Left hindlimb (tissue), 1 donor: ENCODE results near the gene CENPP.
A peak's percentile ranks its signal among the peaks of the same experiment; 100 is the strongest.

Experiments used
- DNase-seq: peaks from one replicate; pipeline ENCODE4 v3.0.0-alpha.2; 2018

CENPP gene

DNA sequence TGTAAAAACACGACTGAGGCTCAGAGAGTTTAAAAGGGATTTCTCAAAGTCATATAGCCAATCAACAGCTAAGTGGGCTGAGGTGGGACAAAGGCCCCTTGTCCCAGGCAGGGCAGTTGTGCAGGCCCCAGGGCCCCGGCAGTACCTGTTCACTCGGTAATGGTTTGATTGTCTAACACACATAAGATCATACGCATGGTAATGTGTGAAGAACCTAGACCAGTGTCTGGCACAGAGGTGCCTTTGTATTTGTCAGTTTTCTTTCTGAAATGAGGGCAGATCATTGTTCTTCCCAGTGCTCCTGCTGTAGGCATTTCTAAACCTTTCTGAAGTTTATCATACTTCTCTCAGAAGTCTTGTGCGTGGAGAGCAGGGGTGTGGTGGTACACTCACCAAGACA lies 277.3 kb downstream of the CENPP start:
- no peak for DNase-seq

DNA sequence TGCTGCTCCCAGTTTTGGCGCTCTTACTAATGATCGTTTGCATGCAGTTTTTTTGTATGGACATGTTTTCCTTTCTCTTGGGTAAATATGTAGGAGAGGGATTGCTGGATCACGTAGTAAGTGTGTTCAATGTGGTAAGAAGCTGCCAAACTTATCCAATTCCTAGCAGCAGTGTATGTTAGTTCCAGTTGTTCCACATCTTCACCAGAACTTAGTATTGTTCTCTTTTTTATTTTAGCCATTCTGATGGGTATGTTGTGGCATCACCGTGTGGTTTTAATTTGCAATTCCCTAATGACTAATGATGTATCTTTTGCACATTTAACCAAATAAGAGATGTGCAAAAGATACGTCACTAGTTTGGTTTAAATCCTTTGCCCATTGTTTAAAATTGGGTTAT lies 278.2 kb downstream of the CENPP start:
- DNase-seq, result no peak

DNA sequence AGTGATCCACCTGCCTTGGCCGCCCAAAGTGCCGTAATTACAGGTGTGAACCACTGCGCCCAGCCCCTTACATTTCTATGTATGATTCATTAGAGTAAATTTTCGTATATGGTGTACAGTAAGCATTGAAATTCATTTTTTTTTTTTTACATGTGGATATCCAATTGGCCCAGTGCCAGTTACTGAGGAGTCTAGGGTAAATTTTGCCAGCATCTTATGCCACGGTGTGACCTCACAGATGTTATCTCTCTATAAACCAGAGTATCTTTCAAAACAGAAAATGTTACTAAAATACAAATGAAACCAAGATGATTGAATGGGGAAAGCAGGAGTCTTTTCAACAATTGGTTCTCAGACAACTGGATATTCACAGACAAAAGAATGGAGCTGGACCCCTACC lies 279.5 kb downstream of the CENPP start:
- DNase-seq, result no peak

DNA sequence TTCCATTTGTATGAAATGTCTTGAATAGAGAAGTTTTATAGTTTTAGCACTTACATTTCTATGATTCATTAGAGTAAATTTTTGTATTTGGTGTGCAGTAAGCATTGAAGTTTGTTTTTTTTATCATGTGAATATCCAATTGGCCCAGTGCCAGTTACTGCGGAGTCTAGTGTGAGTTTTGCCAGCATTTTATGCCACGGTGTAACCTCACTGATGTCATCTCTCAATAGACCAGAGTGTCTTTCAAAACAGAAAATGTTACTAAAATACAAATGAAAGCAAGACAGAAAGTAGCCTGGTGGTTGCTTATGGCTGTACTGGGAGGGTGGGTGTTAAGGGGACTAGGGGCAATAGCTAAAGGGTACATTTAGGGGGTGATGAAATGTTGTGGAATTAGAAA lies 281.3 kb downstream of the CENPP start:
- no peak for DNase-seq

DNA sequence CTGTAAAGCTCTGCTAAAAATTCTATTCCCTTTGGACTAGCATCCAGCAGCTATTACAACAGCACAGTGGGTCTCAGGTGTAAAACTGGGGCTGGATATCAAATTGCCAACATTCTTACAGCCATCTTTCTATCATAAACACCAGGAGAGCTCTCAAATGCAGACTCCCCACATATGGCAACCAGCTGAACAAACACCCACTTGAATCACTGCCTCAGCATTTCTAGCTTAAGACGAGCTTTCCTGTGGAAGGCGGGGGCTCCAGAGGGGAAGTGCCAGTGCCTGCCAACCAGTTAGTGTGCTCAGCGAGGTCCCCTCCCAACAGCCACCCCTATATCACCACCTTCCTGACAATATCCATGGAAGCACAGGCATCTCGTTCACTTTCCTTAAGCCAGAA lies 282.0 kb downstream of the CENPP start:
- peak; percentile 82 for DNase-seq

DNA sequence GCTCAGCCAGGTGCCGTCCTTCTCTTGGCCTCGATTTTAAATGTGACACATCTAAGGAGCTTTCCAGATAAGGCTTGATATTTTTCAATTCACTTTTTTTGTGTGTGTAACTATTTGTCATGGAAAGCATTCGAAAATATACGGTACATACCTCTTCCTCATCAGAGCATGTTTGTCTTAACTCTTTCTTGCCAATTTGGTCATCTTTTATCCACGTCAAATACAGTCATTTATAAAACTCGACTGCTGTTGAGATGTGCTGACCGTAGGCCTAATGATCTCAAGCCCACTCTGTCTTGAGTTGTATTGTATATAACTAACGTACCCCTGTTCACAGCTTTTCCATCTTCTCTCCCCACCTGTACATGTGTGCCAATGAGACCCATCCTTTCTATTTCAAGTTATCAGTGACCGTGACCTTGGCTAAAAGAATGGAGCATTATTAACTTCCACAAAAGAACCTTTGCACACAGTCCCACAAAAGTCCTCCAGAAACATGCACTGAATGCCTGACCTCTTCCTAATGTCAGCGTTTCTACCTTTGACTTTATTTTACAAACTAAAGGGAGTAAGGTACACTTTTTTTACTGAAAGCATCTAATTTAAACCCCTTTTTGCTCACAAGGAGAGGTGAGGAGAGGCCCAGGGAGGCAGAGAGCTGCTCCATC lies 282.6 kb downstream of the CENPP start:
- no peak for DNase-seq

DNA sequence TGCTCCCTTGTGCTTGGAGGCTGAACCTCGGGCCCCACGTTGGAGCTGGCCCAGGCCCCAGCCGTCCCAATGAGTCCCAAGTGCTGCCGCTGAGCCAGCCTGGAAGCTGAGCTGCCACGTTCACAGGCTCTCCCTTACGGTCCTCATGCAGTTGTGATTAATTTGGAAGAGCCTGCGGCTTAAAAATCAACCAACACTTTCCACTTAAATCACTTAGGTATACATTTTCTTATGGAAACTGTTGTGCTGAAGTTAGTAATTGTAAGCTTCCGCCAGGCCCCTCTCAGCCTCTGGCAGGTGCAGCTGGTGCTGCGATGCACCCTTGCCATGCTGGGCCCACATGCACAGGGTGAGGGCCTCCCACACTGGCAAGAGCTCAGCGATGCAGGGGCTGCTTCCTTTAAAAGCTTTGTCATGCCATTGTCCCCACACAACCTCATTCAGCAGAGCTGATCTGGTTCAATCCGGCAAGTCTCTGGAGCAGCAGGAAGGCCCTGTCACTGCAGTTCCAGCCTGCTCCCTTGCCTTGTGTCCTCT lies 283.2 kb downstream of the CENPP start:
- DNase-seq, result peak; percentile 83

DNA sequence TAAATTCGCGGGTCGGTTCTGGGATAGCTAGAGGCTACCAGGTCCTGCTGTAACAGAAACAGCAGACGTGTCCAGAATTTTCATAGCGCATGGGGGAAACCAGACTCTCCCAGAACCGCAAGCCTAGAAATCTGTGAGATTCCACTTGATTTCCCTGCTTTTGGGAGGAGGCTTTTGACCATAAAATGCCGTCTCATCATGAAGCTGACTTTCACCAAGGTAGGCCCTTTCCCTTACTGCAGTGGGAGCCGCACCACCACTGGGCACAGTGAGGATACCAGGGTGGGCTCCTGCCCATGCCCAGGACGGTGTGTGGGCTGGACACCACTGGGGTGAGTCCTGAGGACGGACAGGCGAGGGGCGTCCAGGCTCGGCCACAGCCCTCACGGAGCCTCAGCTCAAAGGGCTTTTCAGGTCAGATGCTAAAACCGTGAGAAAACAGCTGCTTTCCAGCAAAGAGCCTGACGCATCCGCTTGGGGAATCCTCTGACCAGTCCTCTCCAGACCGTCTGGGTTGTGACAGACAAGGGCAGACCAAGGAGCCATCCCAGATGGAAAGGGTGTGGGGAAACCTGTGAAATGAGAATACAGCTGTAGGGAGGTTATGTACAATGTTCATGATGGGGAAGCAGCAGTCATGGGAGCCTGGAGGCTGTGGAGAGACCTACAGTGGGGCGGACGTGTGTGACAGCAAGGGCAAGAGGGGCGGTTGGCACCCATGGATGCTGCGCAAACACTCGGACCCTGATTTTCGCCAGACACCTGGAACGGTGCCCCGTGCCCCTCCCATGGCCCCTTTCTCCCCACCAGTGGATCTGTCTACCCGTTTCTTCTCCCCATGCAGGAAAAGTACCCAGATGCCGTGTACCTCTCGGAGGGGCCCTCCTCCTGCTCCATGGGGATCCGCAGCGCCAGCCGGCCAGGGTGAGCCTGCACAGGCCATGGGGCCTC lies 285.0 kb downstream of the CENPP start:
- no peak for DNase-seq

DNA sequence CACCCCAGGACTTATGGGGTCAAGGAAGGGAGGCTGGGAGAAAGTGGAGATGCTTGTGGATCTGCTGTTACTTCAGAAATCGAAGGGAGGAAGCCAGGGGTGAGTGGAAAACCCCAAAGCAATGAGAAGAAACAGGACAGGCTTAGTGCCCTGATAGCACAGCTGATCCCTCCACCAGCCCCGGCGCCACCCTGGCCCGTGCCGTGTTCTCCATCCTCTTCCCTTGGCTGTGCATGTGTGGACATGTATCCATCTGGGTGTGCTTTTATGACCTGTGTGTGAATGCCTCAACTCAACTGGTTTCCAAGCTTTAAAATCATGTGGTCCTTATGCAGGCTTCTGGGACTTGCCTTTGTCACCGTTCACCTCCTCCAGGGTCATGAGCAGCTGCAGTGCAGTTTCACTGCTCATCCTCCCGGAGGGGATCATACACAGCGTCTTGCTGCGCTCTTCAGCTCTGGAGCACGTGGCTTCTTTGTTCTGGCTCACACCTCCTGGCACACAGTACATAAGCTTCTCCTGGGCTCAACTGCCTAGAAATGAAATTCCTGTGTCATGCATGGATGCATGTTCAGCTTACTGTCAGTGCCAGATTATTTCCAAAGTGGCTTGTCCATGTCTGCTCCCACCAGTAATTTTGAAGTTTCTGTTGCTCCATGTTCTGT lies 286.0 kb downstream of the CENPP start:
- peak; percentile 72 for DNase-seq

DNA sequence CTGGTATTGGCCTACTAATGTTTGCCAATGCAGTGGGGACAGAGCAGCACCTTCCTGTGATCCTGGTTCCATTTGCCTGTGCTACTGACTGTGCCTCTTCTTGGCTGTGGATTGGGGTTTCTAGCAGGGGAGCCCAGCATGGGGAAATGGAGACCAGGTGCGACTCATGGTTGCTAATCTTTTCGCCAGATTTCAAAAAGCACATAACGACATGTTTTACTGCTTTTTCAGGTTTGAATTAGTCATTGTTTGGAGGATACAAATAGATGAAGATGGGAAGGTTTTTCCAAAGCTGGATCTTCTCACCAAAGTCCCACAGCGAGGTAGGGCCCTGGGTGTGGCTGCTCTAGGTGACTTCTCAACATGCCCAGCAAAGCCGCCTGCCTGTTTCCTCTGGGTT lies 286.5 kb downstream of the CENPP start:
- no peak for DNase-seq

DNA sequence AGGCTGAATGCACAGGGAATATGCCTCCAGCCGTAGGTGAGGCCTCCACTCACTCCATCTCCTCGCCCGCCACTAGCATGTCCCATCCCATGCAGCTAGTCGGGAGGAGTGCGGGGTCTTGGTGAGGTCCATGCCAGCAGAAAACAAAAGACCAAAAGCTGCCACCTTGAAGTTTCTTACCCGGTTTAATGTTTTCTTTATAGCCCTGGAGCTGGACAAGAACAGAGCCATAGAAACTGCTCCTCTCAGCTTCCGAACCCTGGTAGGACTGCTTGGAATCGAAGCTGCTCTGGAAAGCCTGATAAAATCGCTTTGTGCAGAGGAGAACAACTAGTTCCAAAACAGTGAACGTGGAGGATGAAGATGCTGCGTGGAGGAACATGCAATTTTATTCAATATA lies 287.1 kb downstream of the CENPP start:
- DNase-seq, result no peak

DNA sequence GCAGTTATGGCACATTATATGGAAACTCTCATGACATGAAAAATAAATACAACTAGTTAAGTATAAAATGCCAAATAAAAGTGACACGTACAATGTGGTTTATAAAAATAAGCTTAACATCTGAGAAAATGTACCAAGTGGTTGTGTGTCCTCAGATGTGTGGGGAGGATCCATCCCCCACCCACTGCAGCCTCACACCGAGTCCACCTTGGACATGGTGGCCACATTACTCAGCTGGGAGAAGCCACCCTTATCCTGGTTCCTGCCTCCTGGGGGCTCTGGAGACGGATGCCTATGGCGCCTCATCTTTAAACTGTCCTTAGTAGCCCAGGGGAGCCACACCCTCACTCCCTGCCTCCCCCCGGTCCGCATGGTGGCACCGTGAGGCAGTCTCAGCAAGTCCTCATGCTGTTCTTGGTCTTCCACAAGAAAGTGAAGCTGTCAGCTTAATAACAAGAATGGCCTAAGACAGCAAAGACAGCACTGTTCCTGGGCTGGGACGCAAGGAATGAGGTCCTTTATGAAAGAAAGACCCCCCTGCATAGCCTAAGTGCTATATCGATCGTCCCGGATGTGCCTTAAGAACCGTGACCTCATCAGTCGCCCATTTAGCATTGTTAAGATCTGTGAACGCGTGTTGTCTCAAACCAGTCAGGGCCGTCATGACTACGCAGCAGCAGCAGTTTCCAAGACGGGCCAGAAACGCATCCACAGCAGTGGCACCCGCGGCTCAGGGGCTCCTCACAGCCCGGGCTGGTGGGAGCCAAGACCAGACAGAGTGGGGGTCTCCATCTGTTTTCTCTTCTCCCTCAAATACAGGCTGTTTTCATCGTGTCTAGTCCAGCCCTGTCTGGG lies 287.7 kb downstream of the CENPP start:
- no peak for DNase-seq

DNA sequence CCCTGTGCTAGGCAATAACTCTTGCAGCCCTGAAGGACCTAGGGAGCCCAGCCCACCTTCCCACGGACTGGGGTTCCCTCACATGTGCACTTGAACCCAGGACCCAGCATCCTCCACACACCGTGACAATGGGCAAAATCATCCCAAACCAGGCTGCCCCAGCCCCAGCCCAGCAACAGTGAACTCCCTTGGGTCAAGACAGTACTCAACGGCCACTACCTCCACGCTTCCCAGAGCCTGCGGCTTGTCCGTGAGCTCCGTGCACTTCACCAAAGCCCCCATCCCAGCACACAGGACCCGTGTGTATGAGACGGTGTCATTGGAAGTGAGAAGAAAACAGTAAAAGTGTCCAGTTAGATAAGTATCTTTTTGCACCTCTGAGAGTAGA lies 288.4 kb downstream of the CENPP start:
- no peak for DNase-seq

DNA sequence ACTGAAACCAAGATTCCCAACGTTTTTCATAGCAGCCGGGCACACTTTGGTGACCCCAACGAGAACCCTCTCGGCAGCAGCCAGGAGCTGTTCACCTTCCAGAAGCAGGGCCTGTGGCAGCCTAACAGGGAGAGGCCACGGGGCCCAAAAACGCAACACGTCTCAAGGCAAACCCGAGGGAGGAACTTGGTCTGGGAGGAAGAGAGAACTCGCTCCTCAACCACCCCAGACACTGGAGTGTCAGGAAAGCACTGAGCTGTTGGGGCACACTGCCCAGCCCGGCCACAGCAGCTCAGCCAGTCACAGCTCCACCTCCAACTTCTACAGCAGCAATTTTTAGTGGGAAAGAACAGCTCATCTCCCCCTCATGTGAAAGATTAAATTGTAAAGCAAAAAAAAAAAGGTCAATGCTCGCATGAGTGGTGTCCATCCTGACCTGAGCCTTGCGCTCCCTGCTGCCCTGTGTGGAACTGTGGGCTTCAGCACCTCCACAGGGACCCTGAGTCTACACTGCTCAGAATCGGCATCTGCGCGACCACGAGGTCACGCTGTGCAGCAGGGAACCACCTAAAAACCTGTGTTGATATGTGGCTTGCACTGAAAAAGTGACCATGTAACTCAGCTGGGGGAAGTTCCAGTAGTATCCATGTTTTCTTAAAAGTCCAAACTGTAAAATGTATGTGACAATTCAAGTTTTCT lies 289.2 kb downstream of the CENPP start:
- peak; percentile 82 for DNase-seq

DNA sequence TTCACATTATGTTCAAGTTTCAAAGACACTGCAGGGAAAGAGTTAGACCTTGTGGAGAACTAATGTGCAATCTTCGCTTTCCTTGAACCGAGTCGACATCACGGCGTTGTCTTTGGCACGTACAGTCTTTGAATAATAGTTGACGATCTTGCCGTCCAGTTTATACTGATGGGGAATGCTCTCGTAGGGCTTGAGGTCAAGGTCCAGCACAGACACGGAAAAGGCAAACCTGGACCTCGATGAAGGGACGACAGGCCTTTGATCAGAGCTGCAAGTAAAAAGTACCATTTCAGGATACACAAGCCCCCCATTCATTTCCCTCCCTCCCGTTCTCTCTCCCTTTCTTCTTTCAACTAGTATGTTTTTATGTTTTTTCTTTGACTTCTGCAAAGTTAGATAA lies 290.0 kb downstream of the CENPP start:
- DNase-seq, result no peak

DNA sequence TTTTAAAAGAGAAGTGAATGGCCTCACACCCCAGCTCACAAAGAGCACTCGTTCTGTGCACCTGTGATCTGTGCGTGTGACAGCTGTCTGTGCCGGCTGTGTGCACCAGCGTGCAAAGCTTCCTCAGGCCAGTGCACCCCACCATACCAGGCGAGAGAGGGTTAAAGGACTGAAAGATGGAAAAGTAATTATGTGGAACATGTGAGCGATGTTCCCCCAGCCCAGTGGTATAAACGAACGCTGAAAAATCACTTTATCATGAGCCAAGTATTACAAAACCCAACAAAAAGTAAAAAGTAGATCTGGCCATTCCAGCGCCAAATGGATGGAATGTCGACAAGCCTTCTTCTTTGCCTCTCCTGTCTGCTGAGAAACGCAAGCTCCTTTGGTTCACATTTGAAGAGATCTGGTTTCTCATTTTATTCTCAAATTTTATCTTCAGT lies 290.5 kb downstream of the CENPP start:
- peak; percentile 73 for DNase-seq

DNA sequence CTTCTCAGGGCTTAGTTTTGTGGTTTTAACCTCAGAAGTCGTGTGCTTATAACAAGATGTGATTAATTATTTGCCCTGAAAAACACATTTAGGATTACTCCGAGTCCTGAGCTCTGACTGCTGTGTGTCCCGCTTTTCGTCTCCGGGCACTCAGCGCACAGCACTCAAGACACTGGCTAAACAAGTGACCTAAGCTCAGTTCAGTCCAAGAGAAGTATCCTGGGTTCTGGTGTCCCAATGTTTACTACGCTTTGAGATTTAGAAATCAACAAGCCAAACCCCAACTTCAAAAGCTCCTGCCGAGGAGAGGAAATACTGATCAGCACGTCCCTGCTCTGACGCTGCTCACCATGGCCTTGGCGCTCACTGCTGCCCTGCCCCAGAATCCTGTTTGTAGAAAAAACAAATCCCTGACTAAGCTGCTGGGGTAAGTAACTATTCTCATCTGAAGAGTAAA lies 290.9 kb downstream of the CENPP start:
- DNase-seq, result peak; percentile 42

DNA sequence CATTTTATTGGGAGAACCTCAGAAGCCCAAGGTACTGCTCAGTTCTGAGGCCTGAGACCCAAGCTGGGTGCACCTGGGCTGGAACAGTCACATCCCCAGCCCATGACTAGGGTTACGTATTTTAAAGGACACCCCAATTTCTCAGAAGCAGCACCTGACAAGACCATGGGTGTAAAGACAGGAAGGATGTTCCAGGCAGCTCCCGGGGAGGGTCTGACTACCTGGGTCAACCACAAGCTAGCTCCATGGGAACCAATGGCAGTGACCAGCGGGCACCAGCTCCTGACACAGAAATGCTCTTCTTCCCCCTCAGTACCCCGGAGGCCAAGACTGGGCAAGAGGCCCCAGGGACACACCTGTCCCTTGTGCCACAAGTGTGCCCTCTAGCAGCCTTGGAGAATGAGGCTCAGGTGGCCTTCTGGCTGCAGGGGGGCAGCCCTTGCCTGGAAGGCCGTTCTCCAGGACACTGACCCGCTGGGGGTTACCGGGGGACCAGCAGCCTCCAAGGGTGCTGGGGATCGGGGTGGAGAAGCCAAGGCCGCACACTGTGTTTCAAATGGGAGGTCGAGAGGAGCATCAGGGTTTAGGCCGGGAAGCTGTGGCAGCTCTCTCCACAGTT lies 291.6 kb downstream of the CENPP start:
- DNase-seq, result peak; percentile 29

DNA sequence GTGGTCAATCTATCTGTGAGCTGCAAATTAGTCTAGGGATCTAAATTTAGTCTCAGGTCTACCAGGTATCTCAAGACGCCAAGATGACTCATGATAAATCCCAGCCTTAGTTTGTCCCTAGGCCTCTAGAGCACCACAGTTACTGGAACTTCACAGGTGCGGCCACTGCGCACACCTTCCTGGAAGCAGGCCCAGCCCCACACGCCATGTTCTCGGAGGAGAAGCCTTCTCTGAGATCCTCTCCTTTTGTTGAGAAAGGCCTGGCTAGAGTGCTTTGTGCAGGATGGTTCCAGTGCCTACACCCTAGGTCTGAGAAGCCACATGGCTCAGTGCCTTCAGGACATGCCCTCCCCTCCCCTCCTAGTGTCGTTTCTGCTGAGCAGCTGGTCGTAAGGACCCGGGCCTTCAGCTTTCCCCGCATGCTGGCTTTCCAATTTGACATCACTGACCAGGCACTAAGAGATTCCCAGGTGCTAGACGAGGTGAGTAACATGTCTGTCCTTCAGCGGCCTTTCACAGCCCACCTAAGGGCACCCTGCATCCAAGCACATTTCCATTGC lies 292.3 kb downstream of the CENPP start:
- peak; percentile 21 for DNase-seq

DNA sequence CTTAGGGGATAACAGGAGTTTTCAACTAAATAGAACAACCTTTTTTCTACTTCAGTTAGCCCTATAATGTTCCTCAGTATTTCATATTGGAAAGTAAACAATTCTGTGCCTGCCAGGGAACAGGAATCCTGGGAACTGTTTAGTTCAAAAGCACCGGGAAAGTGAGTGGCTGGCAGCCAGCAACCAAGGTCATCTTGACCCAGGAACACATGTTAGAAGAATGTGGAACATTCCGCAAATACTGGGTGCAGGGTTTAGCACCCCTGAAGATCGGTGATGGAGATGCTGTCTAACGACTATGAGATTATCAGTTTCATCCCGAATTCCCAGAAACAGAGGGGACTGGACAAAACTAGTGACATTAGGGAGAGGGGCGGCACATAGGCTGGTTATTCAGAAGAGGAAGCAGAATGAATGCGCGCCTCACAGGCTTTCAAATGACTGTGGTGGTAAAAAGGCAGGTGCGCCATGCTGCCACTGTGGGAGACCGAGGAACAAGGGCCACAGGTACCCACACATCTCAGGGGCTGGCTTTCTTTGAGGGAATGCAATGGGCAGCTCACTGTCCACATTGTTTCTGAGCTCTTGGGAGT lies 293.0 kb downstream of the CENPP start:
- peak; percentile 21 for DNase-seq
